AG04450 (cell line): ENCODE measurements around the gene ZFAND2A. TPM values are rescaled to one million over a fixed set of nuclear protein-coding genes. Genes with fewer than 3 reads are reported as not detected.

ENCODE experiments used
- CTCF ChIA-PET: fragments of 300-600, 350-600 bp; formaldehyde crosslinking; extraction: SDS; loops from one replicate; lab custom pipeline; 2022; ENCODE audit warnings: antibody characterized with exemption, inconsistent platforms; lab: Charles Lee
- POLR2A ChIA-PET: fragments of 350-600 bp; formaldehyde crosslinking; extraction: SDS; loops from one replicate; lab custom pipeline; 2021; ENCODE audit warnings: antibody characterized with exemption, inconsistent platforms; lab: Yijun Ruan, JAX
- DNase-seq: peaks from one replicate; pipeline ENCODE4 v3.0.0-alpha.2; 2011; ENCODE audit warnings: low read depth, low spot score
- H3K27ac ChIP-seq: one replicate; pipeline ENCODE4 v1.5.1; 2012; ENCODE audit warnings: low read depth, low read length, control low read depth
- H3K27me3 ChIP-seq: one replicate; pipeline ENCODE4 v1.6.0; 2012; ENCODE audit warnings: low read length; ENCODE audit not compliant: control insufficient read depth, insufficient read depth
- H3K4me3 ChIP-seq: 2 replicates; pipeline ENCODE4 v1.5.1; 2011; ENCODE audit warnings: mild to moderate bottlenecking, low read depth, low read length, control low read depth
- H3K9me3 ChIP-seq: 2 replicates; pipeline ENCODE4 v1.5.1; 2012; ENCODE audit warnings: low read length; ENCODE audit not compliant: control insufficient read depth, insufficient read depth
- CTCF ChIP-seq: IDR thresholded peaks from 2 replicates; pipeline ENCODE4 v1.5.1; 2011; ENCODE audit warnings: low read depth, low read length, control low read depth, inconsistent platforms
- polyA plus RNA-seq: library from polyadenylated mRNA; depleted of rRNA; stranded (reverse); fragments of >200 nt; gene quantifications from 2 replicates; pipeline ENCODE4 v1.2.3, GENCODE V29; 2011

The ZFAND2A gene
- polyA plus RNA-seq, 1 experiment = 38.9 TPM

GRCh38 chr7:1109581-1110310 lies 50.2 kb downstream of the ZFAND2A start:
- DNase-seq = no peak
- no peak overlapping the region for H3K4me3 ChIP-seq
- ChIA-PET POLR2A (no interaction called here), CTCF (no interaction called here)
- no peak overlapping the region for H3K27ac ChIP-seq
- TF ChIP-seq CTCF = no peak
- H3K27me3 ChIP-seq = no peaks in the 10 kb centered on the region
- H3K9me3 ChIP-seq = no peaks in the 10 kb centered on the region; the same call in 1 of the 2 replicates

- H3K9me3 ChIP-seq = no peaks in the 10 kb centered on the region; the same call in 1 of the 2 replicates
- ChIA-PET CTCF (interaction anchor here (2.9 kb wide), 1 partner anchor 15 kb away, joined by 11 read pairs; no protein-coding TSS in a partner anchor), POLR2A (no interaction called here)
- H3K4me3 ChIP-seq = no peak overlapping the region
- TF ChIP-seq CTCF = no peak
- no peak overlapping the region for H3K27ac ChIP-seq
- DNase-seq = no peak
- no peaks in the 10 kb centered on the region for H3K27me3 ChIP-seq
These were observed 51.6 kb downstream of the ZFAND2A start for GRCh38 chr7:1108264-1108920.

GRCh38 chr7:1106793-1107421 lies 53.1 kb downstream of the ZFAND2A start:
- no peak overlapping the region for H3K27ac ChIP-seq
- CTCF ChIA-PET = interaction anchor here (1.6 to 2.9 kb wide), 2 partner anchors 16 to 21 kb away, joined by 6 to 11 read pairs; no protein-coding TSS in a partner anchor
- H3K27me3 ChIP-seq = no peaks in the 10 kb centered on the region
- no peak for DNase-seq
- H3K4me3 ChIP-seq = no peak overlapping the region
- no peaks in the 10 kb centered on the region; the same call in 1 of the 2 replicates for H3K9me3 ChIP-seq
- POLR2A ChIA-PET = no interaction called here
- no peak for TF ChIP-seq CTCF

GRCh38 chr7:1106063-1106792 lies 53.8 kb downstream of the ZFAND2A start:
- no peak for TF ChIP-seq CTCF
- ChIA-PET POLR2A (no interaction called here), CTCF (interaction anchor here (1.6 to 2.9 kb wide), 2 partner anchors 17 to 20 kb away, joined by 6 to 11 read pairs; no protein-coding TSS in a partner anchor)
- H3K27me3 ChIP-seq = no peaks in the 10 kb centered on the region
- H3K4me3 ChIP-seq = no peak overlapping the region
- no peaks in the 10 kb centered on the region; the same call in 1 of the 2 replicates for H3K9me3 ChIP-seq
- H3K27ac ChIP-seq = no peak overlapping the region
- DNase-seq = no peak
